Adrenal gland (tissue), 5 donors: ENCODE results near the gene COL5A1.

Experiments used
- POLR2A ChIP-seq, 2 donors: fragments of 450-650 bp; IDR thresholded peaks; one replicate each; pipeline ENCODE4 v1.6.1; 2017; ENCODE audit warnings: antibody characterized with exemption in 2 of 2, mild to moderate bottlenecking in 2 of 2, moderate library complexity in 1 of 2
- TF ChIP-seq, protein P1 (sequence below), 6 experiments: fragments of 450-650 bp in 4 of 6; fragments of 200-600 bp in 2 of 6; sonication (generic) in 1 of 6; IDR thresholded peaks; 1 replicate in 5 of 6; 2 replicates in 1 of 6; pipeline versions ENCODE4 v1.5.1 to v1.8.0; 2016 to 2021; ENCODE audit warnings: antibody characterized with exemption in 6 of 6, mild to moderate bottlenecking in 2 of 6, moderate library complexity in 1 of 6
- donor health status: DM: no; HTN: no; CAD: no.

DNA sequence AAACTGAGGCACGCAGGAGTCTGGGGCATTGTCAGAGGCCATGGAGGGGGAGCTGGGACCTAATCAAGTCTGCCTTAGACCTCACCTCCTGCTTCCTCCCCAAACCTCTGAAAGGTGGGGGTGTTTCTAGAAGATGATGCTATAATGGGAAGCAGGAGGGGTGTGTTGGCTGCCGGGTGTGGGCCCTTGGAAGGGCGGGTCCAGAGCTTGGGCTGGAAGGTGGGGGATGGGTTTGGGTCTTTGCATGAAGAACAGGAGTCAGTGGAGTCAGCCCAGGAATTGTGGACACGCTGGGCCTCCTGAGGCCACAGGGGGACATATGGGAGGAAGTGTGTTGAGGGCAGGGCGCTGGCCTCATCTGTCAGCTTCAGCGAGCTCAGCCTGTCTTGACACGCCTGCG, 138.0 kb downstream of the COL5A1 start:
- TF ChIP-seq, protein P1, sequence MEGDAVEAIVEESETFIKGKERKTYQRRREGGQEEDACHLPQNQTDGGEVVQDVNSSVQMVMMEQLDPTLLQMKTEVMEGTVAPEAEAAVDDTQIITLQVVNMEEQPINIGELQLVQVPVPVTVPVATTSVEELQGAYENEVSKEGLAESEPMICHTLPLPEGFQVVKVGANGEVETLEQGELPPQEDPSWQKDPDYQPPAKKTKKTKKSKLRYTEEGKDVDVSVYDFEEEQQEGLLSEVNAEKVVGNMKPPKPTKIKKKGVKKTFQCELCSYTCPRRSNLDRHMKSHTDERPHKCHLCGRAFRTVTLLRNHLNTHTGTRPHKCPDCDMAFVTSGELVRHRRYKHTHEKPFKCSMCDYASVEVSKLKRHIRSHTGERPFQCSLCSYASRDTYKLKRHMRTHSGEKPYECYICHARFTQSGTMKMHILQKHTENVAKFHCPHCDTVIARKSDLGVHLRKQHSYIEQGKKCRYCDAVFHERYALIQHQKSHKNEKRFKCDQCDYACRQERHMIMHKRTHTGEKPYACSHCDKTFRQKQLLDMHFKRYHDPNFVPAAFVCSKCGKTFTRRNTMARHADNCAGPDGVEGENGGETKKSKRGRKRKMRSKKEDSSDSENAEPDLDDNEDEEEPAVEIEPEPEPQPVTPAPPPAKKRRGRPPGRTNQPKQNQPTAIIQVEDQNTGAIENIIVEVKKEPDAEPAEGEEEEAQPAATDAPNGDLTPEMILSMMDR (IDR thresholded peaks at IDR 0.05) = no peak
- no peak for TF ChIP-seq POLR2A (IDR thresholded peaks at IDR 0.05)
